GM18508 (cell line): ENCODE measurements around the gene TMPRSS6.

Experiments used
- ATAC-seq: cut with Tn5 transposase; IDR thresholded peaks from one replicate; pipeline ENCODE4 v1.9.1; 2021; ENCODE audit warnings: moderate number of reproducible peaks; ENCODE audit not compliant: insufficient read depth, unreplicated experiment

The TMPRSS6 gene

DNA sequence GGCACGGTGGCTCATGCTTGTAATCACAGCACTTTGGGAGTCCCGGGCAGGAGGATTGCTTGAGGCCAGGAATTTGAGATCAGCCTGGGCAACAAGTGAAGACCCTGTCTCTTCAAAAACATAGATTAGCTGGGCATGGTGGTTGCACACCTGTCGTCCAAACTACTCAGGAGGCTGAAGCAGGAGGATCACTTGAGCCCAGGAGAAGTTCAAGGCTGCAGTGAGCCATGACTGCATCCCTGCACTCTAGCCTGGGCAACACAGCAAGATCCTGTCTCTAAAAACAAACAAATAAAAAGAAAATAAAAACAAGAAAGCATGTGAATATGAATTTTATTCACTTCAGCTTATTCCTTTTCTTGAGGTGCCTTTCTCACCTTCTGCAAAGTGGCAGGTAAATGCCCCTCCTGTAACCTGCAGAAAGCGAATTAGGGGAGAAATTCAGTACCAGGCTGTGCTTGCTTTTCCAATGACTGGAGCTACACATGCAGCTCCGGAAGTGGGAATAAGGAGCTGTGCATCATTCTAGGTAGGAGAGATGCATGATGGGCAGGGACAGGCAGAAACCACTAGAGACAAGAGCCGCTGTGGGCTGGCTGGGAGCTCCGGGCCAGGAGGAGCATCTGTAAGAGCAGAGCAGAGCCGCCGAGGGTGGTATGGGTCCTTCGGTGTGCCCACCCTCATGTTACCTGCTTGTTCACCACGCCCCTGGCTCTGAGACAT is 72.7 kb downstream of the TMPRSS6 start:
- no peak for ATAC-seq

DNA sequence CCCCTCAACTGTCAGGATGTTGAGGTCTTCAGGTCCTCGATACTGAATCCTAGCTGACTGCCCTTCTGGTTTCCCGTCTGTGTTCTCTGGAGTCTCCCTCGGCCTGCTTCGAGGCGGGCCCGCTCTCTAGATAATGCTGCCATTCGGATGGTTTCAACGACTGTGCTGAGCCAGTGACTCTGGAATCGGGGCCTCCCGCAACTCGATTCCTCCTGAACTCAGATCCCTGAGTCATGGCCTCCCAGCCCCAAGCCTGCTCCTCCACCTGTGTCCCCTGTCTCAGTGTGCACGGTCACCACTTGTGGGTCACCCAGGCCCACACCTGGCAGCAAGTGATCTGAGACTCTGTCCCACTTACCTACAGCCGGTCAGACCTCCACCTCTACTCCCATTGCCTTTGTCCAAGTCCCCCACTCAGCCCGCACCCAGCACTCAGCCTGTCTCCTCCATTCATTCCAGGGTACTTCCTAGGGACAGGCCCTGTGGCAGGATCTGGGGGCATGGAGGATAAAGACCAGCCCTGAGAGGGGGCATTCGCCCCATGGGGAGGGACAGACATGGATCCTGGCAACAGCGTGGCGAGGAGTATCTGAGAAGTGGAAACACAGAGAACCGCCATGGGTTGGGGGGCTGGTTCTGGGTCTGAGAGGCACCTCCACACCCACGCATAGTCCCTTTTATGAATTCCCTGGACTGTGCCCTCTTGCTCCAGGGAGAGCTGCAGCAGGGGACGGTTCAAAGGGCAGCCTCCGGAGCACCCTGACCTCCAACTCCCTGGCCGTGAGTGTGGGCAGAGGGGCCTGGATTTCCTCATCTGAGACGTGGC is 75.7 kb downstream of the TMPRSS6 start:
- no peak for ATAC-seq

DNA sequence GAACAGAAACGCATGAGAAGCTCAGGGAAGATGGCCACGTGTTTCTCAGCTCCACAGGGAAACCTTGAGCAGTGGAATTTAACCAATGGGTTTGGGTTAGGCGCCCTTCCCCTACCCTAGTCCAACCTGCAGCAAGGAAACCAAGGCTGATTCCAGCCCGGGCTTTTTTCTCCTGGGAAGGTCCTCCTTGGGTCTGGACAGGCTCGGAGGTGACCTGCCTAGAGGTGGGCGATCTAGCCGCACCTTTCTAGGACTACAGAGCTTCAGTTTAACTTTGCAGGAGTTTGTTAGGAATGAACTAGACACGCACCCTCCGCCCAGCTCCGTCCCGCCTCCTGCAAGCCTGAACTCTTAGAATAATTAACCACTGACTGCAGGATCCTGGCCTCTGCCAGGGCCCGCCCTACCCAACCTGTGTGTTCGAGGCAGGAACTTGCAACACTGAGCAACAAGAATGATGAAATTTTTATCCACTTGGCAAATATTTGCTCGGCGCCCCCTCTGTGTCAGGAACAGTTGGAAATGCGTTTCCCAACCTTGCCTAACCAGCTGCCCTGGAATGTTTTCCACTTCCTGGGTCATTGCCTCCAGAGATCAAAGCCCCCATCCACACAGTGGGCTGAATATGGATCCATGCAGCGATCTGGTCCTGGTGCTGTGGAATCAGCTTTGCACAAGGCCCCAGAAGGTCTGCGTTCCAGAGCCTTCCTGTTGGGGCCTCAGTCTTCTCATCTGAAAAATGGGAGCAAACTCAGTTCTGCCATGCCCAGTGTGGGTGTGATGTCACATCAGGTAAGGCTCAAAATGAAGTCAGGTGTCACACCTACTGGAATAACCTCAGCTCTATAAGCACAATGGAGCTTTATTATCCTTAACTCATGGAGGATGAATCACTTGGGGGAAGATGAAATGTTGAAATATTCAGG is 76.7 kb downstream of the TMPRSS6 start:
- no peak for ATAC-seq

DNA sequence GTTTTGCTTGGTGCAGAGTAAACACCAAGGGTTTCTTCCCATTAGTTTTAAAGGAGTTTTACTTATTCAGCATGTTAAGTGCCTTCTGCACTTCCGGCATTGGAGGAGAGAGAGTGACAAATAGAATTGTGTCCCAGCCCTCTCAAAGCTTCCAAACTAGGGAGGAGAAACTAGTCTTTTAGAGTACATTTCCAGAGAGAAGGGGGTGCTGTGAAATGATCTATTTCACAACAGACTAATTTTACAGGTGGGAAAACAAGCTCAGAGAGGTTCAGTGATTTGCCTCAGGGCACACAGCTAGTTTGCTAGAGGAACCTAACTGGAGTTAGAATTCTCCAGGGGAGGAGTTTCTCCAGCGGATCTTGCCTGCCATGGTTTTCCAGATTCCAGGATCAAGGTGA is 77.4 kb downstream of the TMPRSS6 start:
- no peak for ATAC-seq

DNA sequence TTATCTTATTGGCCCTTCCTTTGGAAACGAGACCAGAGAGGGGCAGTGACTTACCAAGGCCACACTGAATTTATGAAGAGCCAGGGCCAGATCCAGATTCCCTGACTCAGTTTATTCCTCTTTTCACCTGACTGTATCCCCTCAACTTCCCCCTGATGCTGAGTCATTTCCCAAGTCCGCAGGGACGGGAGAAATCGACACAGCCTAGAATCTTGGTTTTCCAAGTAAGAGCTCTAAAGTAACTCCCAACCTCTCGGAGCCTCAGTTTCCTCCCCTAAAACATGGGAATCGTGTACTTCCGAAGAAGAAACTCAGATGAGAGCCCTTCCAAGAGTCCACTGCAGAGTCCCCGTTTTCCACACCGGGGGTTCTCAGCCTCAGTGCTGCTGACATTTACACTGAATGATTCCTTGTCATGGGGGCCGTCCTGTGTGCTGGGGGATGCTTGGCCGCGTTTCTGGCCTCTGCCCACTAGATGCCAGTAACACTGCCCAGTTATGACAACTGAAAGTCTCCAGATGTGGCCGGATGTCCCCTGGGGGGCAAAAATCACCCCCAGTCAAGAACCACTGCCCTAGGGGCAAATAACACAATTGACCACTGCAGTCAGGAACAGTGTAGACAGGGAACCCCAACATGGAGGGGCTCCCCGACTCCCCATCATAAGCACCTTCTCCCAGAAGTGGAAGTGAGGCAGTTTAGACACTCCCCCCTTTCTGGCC is 78.8 kb downstream of the TMPRSS6 start:
- no peak for ATAC-seq

DNA sequence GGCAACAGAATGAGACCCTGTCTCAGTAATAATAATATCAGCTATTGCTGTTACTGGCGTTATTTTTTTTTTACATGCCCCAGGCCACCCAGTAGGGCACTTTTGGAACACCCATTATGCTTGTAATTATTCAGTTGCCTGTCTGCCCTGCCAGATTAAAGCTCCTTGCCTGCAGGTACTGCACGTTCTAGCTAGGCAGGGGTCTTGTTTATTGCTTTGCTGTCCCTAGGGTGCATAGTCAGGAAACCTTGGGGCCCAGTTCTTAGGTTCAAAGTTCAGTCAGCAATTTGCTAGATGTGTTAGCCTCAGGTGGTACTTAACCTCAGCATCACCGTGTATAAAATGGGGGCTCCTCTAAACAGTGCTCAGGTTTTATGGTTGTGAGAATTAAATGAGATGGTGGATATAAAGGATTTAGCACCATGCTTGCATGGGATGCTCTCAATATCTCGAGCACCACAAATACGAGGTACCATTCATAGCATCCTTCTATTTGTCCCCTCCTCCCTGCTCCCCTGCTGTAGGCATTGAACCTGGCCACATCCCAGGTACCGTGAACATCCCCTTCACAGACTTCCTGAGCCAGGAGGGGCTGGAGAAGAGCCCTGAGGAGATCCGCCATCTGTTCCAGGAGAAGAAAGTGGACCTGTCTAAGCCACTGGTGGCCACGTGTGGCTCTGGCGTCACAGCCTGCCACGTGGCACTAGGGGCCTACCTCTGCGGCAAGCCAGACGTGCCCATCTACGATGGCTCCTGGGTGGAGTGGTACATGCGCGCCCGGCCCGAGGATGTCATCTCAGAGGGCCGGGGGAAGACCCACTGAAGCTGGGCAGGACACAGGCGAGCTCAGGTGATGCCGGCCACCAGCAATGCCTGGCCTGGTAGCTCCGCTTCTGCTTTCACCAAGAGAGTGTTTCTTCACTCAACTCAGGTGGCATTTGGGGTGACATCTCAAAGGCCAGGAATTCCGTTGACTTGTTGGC is 80.5 kb downstream of the TMPRSS6 start:
- ATAC-seq, result no peak

DNA sequence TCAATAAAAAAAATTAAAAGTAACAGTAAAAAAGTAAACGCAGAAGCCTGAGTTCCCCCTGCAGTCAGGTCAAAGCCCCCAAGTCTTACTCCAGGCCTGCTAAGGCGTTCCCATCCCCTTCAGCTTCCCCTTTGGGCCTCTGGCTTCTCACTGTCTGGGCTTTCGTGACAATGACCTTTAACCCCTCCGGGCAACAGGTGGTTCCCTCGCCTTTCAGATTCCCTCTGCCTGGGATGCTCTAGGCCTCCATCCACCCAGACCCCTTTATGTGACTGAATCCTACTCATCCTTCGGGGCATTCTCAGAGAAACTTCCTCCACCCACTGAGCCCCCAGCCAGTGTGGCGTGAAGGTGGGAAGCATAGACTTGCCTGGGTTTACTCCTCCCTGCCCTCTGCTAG is 82.0 kb downstream of the TMPRSS6 start:
- no peak for ATAC-seq

DNA sequence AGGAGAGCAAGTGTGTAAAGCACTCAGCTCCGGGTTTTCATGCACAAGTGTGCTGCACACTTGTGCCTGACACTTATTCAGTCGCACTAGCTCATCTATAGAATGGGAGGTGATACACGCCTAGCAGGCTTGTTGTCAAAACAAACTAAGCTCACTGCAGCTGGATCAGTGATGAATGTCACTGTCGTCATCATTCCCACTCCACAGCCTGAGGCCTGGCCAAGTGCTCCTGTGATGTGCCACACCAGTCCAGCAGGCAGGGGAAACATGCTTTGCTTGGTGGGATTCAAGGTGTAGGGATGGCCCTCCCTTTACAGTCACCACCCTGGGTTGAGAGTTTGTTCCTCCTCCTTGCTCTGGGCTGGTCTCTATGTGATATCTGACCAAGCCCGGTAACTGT is 83.2 kb downstream of the TMPRSS6 start:
- no peak for ATAC-seq

DNA sequence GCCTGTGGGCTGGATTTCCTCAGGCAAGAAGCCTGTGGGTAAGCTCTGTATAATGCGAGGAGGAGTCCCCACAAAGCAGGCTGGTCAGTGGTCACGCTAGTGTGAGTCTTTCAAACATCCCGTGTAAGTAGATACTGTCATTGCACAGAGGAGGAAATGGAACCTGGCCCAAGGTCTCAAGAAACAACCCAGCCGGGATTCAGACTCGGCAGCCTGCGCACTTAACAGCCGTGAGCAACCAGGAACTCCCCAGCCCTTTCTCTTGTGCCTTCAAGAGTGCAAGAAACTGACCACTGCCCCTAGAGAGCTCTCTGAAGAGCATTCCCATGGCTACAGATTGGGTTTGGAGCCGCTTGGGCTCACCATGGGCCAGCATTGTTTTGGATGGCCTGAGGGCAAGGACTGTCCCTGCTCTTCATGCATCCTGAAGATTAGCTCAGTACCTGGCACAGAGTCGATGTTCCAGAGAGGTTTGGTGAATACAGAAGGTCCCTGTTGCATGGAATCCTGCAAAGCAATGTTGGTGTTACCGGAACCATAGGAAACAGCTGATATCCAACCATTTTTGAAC is 83.9 kb downstream of the TMPRSS6 start:
- ATAC-seq, result no peak

DNA sequence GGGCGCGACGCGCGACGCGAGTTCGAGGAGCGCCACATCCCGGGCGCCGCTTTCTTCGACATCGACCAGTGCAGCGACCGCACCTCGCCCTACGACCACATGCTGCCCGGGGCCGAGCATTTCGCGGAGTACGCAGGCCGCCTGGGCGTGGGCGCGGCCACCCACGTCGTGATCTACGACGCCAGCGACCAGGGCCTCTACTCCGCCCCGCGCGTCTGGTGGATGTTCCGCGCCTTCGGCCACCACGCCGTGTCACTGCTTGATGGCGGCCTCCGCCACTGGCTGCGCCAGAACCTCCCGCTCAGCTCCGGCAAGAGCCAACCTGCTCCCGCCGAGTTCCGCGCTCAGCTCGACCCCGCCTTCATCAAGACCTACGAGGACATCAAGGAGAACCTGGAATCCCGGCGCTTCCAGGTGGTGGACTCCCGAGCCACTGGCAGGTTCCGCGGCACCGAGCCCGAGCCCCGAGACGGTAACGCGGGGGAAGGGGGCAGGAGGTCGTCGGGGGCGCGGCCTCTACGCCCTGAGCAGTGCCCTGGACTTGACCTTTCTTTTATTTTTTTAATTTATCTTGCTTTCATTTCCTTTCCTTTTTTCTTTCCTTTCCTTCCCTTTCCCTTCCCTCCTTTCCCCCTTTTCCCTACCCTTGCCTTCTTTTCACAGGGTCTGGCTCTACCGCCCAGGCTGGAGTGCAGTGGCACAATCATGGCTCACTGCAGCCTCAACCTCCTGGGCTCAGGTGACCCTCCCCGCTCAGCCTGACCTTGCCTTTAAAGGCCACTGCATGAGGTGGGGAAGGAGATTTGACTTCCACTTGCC is 85.0 kb downstream of the TMPRSS6 start:
- no peak for ATAC-seq

DNA sequence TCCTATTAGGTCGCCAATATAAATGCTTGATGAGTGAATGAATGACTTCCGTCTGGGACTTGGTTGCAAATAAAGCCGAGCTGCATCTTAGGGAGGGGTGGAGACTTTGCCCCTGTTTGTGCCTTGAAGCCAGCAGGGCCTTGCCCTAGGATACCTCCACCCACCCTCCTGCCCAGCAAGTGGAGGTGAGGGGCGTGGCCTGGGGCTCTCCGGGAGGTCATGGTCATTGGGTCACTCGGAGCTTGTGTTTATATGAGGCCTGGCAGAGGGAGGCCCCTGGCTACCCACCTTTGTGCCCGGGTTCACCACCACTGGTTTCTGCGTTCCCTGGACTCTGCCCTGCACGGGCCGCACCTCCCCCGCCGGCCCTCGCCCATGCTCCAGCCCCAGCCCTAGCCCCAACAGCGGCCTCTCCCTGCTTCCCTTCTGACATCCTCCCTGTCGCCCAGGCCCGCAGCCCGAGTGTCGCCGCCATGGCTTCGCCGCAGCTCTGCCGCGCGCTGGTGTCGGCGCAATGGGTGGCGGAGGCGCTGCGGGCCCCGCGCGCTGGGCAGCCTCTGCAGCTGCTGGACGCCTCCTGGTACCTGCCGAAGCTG is 85.7 kb downstream of the TMPRSS6 start:
- no peak for ATAC-seq

DNA sequence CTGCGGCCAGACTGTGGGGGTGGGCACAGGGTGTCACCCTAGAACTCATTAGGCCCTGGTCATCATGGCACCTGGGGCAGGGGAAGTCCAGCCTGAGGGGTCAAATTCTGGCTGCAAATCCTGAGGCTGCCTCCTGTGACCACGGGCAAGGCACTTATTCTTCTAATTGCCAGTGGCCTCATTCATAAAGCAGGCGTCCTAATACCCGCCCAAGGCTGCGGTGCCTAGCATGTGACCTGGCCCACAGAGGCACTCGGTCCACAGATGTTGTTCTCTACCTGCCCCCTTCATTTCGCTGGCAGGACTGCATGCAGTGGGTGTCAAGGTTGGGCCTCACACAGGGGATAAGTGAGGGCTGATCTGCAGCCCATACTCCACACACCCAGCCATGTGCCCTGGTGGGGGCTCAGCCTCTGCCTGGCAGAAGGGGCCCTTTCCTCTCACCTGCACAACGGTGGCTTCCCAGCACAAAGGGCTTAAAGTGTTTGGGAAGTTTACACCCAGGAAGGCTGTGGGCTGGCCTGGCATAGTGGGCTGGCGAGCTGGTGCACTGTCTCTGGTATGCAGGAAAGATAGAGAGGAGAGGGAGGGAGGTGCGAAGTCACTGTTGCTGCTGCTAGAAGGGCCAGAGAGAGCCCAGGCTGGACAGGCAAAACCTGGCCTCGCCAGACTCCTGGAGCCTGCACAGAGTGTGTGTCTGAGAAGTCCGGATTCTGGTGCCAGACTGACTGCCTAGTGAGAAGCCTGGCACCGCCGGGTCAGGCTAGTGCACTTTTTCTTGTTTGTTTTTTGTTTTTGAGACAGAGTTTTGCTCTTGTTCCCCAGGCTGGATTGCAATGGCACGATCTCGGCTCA is 86.8 kb downstream of the TMPRSS6 start:
- ATAC-seq, result no peak

DNA sequence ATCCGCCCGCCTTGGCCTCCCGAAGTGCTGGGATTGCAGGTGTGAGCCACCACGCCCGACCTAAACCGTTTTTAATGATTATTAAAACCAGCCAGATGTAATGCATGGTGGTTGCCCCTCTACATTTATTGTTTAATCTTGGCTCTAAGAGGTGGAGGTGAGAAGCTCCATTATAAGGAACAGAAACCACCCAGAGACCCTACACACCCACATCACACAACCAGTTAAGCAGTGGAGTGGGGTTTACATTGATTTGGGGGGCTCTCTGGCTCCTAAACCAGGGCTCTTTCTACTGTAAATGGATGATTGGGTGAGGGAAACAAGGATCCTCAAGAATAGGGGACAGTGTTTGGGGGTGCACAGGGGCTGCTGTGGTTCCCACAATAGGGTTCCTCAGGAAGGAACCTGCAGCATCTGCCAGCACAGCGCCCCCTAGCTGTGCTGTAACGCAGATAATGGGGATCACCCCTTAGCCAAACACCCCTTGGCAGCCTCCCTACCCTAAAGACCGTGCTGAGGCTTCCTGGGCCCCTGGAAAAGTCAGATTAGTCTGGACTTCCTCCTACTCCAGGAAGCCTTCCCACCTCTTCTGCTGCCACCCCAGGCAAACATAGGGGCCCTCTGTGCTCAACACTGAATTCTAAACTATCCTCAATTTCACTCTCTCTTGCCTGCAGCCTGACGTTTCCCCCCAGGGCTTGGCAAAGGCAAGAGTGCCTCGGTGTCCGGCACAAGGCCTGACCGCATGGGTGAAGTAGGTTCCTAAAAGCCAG is 87.6 kb downstream of the TMPRSS6 start:
- ATAC-seq, result no peak

DNA sequence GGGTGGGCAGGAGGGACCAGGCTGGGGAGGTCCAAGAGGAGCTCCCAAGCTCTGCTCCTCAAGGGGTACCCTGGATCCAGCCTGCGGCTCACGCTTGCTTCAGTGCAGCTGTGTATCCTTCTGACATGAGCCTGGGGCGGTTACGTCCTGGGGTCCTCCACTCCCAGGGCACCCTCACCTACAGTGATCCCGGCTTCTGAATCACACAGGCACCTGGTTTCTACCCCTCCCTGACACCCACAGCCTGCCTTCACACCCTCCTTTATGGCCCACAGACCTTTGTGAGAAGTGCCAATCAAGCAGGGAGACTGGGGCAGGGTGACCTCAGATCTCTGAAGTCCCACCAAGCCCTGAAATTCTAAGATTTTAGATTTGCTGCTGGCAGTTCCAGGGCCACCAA is 88.5 kb downstream of the TMPRSS6 start:
- ATAC-seq, result no peak

DNA sequence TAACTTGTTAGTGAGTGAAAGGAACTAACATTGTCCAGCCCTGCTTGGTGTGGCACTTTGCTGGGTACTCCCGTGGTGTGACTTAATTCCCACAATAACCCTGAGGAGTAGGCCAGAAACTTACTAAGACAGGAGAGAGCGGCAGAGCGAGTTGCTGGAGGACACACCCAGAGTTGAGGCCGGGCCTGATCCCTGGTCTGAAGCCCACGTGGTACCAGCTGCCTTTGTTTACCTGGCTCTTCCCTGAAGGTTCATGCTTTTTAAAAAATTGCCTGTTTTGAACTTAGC is 89.4 kb downstream of the TMPRSS6 start:
- no peak for ATAC-seq
